NOMO-1 treated with DMSO at 0.1 percent for 48 hours (cell line): ENCODE data around the gene HMCN1.

Experiments used
- DNase-seq: peaks from one replicate; lab custom pipeline; 2025; ENCODE audit not compliant: unreplicated experiment; lab: John Stamatoyannopoulos, UW

The HMCN1 gene

DNA sequence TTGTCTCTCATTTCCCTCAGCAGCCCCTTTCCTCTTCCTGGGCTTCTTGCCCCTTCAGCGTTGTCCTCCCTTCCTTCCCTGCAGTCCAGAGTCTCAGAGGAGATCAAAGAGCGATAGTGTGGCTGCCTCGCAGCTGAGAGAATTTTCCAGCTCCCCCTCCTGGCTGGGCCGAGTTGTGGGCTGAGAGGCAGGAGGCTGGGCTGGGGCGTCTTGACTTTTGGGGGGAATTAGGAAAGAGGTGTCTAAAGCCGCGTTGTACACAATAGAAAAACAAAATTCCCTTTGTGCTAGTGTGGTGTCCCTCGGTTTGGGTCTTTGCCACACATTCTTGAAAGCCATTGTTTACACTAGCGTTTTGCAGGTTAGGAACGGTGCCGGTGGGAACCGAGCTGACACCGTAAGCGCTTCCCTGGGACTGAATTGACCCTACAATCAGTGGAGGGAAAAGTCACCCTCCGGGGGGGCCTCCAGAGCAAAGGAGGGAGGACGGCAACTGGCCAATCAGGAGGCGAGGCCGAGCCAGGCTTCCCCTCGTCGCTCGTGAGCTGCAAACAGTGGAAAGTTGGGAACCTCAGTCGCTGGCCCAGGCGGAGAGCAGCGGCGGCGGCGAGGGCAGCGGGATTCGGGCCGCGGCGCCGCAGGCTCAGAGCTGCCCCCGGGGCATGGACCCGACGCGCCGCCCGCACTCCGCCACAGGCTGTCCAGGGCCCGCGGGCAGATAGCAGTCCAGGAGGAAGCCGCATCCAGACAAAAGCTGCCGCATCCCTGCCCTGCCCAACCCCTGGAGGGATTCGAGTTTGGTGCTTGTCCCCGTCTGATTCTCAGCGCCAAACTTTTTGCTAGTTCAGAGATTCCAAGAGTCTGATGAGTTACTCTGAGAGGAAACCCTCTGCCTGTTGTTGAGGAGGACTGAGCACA is at the start of gene HMCN1:
Gene HMCN1, plus strand, starts transcription at position 574 of the 918 bp plus-strand sequence. CDS start 389 bp downstream, outside the sequence.
- no peak for DNase-seq

DNA sequence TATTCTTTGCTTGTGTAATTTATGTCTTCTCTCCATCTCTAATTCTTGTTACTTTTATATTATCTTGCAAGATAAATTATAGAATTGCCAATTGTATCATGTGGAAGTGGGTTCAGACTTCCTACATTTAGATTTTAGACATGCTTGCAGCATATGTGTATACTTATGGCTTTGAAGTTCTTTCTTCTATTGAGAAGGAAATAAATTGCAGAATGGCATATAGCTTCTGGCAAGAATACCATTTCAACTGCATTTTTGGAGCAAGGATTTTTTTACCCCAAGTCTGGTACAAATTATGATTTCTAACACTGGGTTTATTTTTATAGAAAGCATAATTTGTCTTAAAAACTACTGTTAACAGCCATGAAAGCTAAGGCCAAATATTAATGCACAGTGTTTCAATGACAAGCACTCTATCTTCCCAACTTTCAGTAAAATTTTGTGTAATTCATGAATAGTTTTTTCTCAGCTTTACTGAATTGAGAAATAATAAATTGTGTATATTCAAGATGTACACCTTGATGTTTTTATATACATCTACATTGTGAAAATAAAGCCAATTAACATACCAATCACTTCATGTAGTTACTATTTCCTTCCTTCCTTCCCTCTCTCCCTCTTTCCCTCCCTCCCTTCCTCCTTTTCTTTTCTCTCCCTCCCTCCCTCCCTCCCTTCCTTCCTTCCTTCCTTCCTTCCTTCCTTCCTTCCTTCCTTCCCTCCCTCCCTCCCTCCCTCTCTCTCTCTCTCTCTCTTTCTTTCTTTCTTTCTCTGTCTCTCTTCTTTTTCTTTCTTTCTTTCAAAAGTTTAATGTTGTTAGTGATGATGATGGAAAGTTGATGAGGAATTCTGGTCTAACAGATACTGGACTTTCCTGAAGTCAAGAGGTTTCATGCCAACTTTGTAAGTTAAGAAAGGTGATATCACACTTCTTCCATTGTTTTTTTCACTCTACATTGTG is 47.1 kb upstream of the HMCN1 start:
- DNase-seq, result no peak

DNA sequence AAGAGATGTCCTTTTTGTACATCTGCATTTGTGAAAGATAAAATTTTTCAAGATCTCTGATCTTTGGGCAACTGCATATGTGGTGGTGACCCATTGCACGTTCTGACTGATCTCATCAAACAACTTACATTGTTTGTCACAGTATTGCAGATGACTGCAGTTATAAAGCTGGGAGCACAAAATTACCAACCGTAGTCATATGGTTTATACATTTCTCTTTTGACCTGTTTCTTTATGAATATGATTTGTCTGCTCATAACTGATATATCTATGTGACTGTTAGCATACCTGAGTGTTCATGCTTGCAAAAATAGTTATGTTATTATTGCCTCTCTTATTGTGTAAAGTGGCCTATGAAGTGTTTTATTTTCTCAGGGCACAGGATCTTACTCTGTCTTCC is 43.7 kb upstream of the HMCN1 start:
- no peak for DNase-seq

DNA sequence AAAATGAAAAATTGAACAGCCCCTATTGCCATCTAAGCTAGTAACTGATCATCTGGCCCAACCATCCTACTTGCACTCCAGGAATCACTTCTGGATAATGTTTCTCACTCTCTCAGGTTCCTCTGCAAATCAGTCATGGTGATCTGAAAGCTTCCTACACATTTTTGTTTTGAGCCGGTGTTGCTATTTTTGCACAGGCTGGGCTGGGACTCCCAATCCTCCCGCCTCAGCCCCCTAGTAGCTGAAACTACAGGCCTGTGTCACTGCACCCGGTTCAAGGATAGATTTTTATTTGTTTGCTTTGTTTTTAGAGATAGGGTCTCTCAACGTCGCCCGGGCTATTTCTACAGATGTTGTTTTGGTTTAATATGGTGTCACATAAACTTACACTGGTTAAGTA is 40.5 kb upstream of the HMCN1 start:
- no peak for DNase-seq

DNA sequence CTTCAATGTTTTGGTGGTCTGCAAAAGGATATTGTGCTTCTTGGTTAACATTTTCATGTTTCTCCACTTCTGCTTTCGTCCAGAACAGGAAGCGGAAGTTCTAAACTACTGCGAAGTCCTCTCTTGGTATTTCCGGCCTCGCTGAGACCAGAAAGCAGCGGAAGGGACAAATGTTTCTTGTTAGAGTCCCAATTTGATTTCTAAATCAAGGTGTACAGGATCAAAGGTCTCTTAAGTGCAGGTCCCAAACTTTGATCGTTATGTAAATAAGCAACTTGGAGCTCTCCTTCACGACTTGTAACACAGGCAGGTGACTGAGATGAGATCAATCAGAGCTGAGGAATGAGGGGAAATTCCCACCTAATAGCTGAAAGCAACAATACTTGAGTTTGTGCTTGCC is 40.1 kb upstream of the HMCN1 start:
- peak; percentile 84 for DNase-seq

DNA sequence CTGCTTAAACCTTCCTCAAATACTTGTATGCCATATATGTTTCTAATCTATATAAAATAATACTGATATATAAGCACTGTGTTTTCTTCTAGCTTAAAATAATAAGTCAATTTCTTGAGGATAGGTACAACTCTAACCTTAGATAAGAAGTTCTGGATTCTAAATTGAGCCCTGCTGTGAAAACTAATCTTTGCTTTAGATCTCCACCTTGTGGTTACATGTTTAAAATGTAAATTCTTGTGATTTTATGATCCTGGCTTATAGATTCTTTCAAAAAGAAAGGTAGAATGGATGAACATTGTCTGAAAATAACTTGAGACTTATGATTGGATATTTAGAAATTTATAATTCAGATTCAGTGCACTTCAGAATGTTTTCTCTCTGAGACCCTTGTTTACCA is 38.9 kb upstream of the HMCN1 start:
- peak; percentile 6 for DNase-seq

DNA sequence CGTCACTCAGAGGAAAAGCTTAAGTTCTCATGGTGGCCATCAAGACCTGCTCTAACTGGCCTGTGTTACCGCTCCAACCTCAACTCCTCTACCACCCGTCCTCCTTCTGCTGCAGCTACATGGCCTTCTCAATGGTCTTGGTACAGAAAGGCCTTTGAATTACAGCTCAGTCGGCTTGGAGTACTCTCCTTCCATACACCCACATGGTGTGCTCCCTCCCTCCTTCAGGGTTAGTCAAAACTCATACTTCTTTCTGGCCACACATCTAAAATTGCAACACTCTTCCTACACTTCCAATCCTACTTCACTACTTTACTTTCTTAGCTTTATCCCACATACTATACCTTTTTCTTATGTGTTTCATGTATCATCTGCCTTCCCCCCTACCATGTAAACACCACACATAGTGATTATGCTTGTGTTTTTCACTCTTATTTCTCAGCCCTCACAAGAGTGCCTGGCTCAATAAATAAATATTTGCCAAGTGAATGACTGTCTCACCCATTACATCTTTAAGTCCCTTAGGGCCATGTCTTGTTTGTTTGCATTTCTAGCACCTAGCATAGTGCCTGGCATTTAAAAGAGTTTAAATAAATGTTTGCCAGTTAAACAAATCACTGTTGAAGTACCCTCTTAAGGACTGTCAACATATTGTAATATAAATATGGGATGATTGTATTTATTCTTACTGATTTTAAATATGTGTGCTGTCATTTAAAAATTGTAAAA is 37.6 kb upstream of the HMCN1 start:
- DNase-seq, result no peak

DNA sequence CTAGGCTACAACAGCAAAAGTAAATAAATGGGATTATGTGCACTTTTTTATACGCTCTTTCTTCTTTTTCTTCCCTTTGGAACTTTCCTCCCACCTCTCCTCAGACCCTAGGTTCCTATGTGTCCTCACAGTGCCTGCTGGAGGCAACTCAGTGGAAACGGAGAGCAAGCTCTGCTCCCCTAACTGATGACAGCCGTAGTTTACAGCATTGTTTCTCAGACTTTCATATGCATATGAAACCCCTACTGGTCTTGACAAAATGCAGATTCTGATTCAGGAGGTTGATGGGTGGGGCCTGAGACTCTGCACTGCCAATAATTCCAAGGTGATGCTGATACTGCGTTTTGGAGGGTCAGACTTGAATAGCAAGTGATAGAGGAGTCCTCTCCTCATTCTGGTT is 34.3 kb upstream of the HMCN1 start:
- DNase-seq, result no peak

DNA sequence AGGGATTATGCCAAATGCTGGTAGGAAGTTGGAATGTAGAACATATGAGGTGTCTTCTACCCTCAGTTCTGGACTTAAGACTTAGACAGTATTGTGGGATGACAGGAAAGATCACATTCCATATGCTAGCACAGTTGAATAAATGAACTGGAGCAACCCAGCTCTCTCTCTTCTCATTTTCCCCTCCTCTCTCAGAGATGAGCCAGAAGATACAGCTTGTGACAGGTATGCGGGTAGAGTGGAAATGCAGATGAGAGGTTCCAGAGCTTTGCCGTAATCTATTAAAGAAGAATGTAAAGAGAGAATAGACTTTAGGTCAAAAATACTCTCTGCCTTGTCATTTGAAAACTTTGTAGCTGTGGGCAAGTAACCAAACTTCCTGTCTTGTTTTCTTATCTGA is 32.5 kb upstream of the HMCN1 start:
- DNase-seq, result no peak

DNA sequence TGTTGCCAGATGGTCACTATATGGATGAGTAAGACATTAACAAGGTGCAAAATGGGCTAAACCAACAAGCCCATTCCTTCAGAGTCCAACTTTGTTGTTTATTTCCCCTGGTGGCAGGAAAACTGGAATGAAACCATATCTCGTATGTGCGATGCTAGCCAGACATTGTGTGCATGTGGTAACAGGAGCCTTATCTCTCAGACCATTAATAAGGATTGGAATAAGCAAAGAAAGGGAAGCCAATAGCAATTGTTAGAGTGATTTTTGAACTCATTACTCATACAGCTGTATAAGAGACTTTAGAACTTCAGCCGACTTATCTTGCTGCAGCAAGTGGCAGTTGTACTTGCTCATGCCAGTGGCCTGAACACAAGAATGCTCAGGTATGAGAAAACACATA is 30.0 kb upstream of the HMCN1 start:
- no peak for DNase-seq

DNA sequence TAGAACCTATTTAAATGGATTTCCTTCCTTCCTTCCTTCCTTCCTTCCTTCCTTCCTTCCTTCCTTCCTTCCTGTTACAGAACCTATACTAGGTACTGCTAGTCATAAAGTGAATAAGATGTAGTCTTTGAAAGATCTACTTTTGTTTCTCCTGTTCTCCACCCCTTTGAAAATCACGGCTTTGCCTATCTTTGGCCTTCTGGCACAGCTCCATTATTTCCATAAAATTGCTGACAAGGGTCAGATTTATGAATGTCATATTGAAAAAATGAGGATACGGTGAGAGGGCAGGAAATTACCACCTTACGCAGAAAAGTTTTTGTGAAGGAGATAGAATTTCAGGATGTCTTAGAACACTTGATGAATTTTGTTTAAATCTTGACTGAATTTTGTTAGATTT is 18.1 kb upstream of the HMCN1 start:
- DNase-seq, result no peak

DNA sequence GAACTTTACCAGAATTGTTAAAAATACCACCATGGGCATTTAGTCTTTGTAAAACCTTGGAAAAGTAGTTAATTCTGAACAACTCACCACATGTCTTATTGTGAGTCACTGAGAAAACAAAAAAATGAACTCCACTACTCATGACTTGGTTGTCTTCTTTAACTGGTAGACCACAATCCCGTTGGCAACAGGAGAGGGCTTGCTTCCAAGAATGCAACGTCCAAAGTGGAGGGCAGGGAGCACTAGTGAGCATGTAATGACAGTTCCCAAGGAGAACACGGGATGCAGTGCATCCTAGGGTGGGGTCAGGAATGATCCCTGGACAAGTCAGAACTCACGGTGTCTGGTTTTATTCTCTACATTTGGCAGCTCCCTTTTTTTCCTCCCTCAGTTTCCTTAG is 15.2 kb upstream of the HMCN1 start:
- DNase-seq, result no peak

DNA sequence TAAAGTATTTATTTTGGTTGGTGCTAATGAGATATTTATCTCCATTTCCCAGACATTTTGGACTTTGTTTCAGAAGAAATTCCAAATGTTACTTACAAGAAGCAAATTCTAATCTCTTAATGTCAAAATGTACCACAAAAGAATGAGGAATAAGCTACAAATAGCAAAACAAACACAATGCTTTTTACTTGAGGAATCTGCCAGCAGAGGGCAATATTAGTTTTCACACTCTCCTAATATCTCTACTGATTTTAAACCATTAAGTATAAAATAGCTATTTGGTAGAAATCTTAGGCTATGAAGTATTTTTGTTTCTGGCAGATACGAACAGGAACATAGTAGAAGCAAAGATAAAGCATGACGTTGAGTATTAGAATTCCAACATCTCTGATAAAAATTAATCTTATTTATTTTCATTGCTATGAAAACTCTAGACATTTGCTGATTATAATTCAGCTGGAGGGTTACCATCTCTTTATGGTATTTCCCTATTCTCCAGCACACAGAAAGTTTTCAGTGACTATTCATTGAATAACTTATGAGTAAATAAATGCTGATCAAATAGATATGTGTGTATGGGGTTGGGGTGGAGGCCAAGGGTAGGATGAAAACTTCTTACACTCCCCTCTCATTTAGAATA is 13.4 kb upstream of the HMCN1 start:
- DNase-seq, result peak; percentile 19

DNA sequence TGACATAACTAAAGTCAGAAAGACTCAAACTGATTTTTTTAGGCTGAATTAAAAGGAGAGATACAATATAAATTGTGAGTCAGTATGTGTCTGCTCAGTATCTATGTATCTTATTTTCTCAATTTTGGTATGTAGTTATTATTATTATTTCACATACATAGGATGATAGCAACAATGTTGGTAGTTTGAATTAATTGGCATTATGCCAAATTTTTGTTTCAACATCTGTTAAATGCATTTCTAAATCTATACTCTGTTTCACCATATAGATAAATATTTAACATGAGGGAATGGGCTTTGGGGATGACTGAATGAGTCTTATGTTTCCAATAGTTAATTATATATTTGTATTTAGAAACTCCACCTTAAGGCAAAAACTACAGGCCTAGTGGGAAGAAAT is 12.6 kb upstream of the HMCN1 start:
- DNase-seq, result no peak

DNA sequence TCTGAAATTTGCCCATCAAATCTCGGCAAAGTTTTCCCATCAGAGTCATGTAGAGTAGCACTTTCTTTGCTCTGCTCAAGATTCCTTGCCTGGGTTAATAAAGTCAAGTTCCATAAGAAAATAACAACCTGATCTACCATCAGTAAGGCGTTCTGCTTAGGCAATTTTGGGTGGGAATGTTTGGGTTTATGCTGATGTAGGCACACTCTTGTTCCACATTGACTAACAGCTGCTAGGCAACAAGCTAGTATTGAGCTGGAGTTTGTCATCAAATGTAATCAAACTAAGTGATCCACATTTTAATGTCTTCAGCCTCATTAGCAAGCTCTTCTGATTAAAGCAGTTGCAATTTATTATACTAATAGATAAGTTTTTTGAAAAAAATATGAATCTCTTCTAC is 12.1 kb upstream of the HMCN1 start:
- no peak for DNase-seq

DNA sequence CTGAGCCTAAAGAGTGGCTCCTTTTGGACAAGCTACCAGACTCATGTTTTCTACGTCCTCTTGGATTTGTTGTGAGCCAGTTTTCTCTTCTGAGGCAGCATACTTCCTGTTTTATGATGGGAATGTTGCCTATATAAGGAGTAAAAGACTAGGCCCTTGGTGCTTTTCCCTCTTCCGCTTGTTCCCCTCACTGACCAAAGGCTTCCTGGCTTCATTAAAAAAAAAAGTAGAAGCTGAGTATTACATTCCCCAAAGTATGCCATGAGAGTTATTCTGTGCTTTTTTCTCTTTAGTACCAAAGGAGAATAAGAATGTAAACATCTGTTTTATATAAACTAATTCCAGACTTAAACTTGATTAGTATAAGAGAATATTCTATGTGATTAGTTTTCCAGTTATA is 6.5 kb upstream of the HMCN1 start:
- no peak for DNase-seq

DNA sequence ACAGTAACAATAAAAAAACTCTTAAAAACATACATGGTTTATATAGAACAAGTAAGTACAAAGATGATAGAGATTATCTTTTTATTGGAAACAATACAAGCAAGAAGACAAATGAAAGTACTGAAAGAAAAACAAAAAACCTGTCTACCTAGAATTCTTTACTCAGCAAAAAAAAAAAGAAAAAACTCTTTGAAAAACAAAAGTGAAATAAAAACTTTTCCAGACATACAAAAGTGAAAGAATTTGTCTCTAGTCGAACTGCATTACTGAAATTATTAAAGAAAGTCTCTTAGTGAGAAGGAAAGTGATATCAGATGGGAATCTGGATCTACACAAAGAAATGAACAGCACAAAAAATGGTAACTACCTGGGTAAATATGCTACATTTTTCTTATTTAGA is 2.7 kb upstream of the HMCN1 start:
- no peak for DNase-seq

DNA sequence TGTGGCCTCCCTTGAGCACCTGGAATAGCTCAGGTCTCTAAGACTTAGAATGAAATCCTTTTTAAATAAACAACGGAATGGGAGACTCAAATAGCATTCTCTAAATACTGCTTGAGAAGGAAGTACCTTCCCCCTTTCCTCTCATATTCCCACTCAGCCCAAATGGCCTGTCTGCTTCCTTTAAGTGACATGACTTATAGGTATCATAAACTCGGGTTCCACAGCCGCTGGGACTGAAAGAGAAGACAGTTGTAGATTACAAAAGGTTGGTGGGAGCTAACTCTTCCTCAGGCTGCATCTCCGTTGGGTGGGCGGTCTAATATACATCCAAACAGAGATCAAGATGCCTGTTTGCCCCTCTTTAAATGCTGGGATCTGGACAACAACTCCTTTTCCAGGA is 1.2 kb upstream of the HMCN1 start:
- DNase-seq, result no peak

DNA sequence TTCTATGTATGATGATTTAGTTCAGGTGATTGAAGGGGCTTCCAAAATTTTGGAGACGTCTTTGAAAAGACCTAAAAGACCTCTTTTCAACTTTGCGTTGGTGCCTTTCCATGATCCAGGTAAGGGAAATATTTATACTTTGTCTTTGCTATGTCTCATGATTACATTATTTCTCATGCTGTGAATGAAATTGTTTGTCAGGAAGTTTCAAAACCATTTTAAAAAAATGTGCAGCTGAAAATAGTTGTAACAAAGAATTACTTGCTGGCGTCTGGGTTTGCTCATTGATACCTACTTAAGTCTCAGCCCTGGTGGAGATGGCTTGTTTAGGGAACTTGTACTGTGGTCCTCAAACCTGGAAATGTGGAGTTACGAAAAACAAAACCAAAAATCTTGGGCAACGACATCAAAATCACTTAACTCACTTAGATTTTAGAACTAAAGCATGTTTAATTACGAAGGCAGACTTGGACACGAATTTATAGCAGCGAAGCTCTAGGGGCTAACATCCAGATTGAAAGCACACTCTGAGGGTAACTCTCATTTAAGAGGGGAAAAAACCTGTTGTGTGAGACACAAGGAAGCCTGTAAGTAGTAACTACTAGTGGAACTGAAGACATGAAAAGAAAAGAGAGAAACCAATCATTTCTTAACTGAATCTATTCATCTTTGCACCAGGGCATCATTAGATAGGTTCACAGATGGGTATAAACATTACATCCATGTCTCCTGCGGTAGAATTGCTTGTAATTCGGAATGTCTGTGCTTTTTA is 924 bp downstream of the HMCN1 start:
- no peak for DNase-seq

DNA sequence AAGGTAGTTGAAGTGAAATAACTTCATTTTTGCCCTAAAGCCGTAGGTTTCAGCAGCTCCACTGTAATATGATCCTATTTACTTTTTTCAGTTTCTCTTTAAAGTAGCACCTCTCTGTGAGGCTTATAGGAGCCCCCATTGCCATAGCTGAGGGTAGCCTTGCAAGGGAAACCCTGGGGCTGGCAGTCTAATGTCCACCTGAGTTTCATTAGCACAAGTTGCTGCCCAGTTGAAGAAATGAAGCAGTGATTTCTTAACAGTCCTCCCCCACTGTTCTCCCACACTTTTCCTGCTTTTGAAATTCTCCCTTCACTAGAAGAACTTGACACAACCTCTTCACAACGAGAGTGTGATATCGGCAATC is 1.5 kb downstream of the HMCN1 start:
- no peak for DNase-seq
